Stimulated activated CD4-positive, alpha-beta T cell treated with anti-CD3 and anti-CD28 coated beads, Interleukin-4, amount 100 ng/mL, for 1 hour (primary cell): ENCODE measurements around the gene GFM2.
"Not testable (repeated sequence)": the region's sequence is repeated elsewhere in the genome, so short reads cannot be mapped to it uniquely, and the experiment has no call there.

ENCODE experiments used
- DNase-seq: peaks from one replicate; pipeline ENCODE4 v3.0.0-alpha.2; 2020

GFM2 gene

GRCh38 chr5:74766849-74767578, at the start of gene GFM2, which contains the start of gene NSA2:
TSS of gene GFM2 (minus strand) at chr5:74767117. CDS start at chr5:74763742, 3,375 bp downstream.
TSS of gene NSA2 (plus strand) at chr5:74767249. CDS start at chr5:74767361, 112 bp downstream.
- peak; percentile 92 for DNase-seq

GRCh38 chr5:74810915-74811314, 44.0 kb upstream of the GFM2 start:
- DNase-seq = no peak

- no peak for DNase-seq
These were observed 35.0 kb upstream of the GFM2 start for GRCh38 chr5:74801941-74802340.

- DNase-seq = no peak
These were observed 34.3 kb upstream of the GFM2 start for GRCh38 chr5:74801197-74801596.

GRCh38 chr5:74798977-74799911, 32.3 kb upstream of the GFM2 start:
- DNase-seq = no peak

- DNase-seq = not testable (repeated sequence)
These were observed 24.8 kb upstream of the GFM2 start for GRCh38 chr5:74791669-74792068.

GRCh38 chr5:74787424-74787823, 20.5 kb upstream of the GFM2 start:
- no peak for DNase-seq

- no peak for DNase-seq
These were observed 19.9 kb upstream of the GFM2 start for GRCh38 chr5:74786851-74787250.

- no peak for DNase-seq
These were observed 11.7 kb upstream of the GFM2 start for GRCh38 chr5:74778609-74779008.

- DNase-seq = no peak
These were observed 5.4 kb upstream of the GFM2 start for GRCh38 chr5:74772359-74772758.

GRCh38 chr5:74767579-74767913, 629 bp upstream of the GFM2 start:
- no peak for DNase-seq

GRCh38 chr5:74766418-74766848, 484 bp downstream of the GFM2 start:
- DNase-seq = no peak

GRCh38 chr5:74765929-74766328, 988 bp downstream of the GFM2 start:
- no peak for DNase-seq

GRCh38 chr5:74765201-74765600, 1.7 kb downstream of the GFM2 start:
- DNase-seq = no peak

- DNase-seq = no peak
These were observed 3.4 kb downstream of the GFM2 start for GRCh38 chr5:74763504-74763903.

GRCh38 chr5:74762599-74762998, 4.3 kb downstream of the GFM2 start:
- DNase-seq = no peak

- DNase-seq = no peak
These were observed 5.7 kb downstream of the GFM2 start for GRCh38 chr5:74761241-74761640.

GRCh38 chr5:74748742-74749141, 18.2 kb downstream of the GFM2 start:
- not testable (repeated sequence) for DNase-seq

GRCh38 chr5:74738406-74738805, 28.5 kb downstream of the GFM2 start:
- DNase-seq = no peak

GRCh38 chr5:74736759-74737158, 30.2 kb downstream of the GFM2 start:
- no peak for DNase-seq

GRCh38 chr5:74725331-74725730, 41.6 kb downstream of the GFM2 start:
- no peak for DNase-seq

- no peak for DNase-seq
These were observed 44.6 kb downstream of the GFM2 start for GRCh38 chr5:74722271-74722670.

- DNase-seq = no peak
These were observed 49.3 kb downstream of the GFM2 start for GRCh38 chr5:74717596-74717995.

- no peak for DNase-seq
These were observed 73.7 kb downstream of the GFM2 start for GRCh38 chr5:74693191-74693590.
